H1 (cell line): ENCODE data around the gene AP1M1. TPM values are rescaled to one million over a fixed set of nuclear protein-coding genes. Genes with fewer than 3 reads are reported as not detected.

Source experiments
- RNF2 ChIP-seq: fragments of 200-900, 300-1000 bp; sonication (generic); IDR thresholded peaks from 2 replicates; pipeline ENCODE4 v1.7.1; 2016; ENCODE audit warnings: borderline replicate concordance, low read depth, mild to moderate bottlenecking, antibody characterized with exemption, low read length; ENCODE audit not compliant: poor library complexity, severe bottlenecking; ENCODE audit errors: missing control alignments
- polyA plus RNA-seq, 7 experiments: library from polyadenylated mRNA; depleted of rRNA in 3 of 7; stranded (reverse) in 5 of 7; unstranded in 2 of 7; fragments of >200 nt in 5 of 7; fragments of 200-250 nt in 2 of 7; gene quantifications; 1 replicate in 5 of 7; 2 replicates in 1 of 7; 4 replicates in 1 of 7; pipeline versions ENCODE4 v1.2.1 to v1.2.3, GENCODE V29; 2011 to 2013; ENCODE audit warnings: missing spikeins in 2 of 7, mixed read lengths in 2 of 7
- total RNA-seq: library from RNA; stranded (reverse); fragmentation: NEBNext Ultra II Directional; extraction: Animal tissue kit (Norgen Biotek cat#: 25700); gene quantifications from 2 replicates; pipeline ENCODE4 v1.2.1, GENCODE V29; 2021
- TF ChIP-seq, protein P1 (sequence below): fragments of 300-600 bp; sonication (generic); IDR thresholded peaks from 2 replicates; pipeline ENCODE4 v1.7.1; 2012; ENCODE audit warnings: low read length, moderate library complexity, mild to moderate bottlenecking, inconsistent platforms; ENCODE audit not compliant: insufficient replicate concordance

AP1M1 gene
- total and polyA plus RNA-seq, 2 of the 8 experiments (the other 6 are each of a cell fraction or from before 2014, with no cell fraction given) = 30.9 to 37.5 TPM

DNA sequence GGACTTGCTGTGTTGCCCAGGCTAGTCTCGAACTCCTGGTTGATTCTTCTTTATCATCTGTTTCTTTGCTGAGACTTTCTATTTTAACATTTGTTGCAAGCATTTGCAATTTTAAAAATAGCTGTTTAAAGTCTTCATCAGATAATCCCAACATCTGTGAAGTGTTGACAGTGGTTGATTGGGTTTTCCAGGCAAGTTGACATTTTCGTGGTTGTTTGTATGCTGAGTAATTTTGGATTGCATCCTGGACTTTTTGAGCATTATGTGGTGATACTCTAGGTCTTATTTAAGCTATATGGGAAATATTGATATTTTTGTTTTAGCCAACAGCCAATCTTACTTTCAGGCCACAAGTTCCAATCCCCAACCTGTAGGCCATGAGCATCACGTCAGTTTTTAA lies 25.1 kb downstream of the AP1M1 start (continued):
- TF ChIP-seq, protein P1, sequence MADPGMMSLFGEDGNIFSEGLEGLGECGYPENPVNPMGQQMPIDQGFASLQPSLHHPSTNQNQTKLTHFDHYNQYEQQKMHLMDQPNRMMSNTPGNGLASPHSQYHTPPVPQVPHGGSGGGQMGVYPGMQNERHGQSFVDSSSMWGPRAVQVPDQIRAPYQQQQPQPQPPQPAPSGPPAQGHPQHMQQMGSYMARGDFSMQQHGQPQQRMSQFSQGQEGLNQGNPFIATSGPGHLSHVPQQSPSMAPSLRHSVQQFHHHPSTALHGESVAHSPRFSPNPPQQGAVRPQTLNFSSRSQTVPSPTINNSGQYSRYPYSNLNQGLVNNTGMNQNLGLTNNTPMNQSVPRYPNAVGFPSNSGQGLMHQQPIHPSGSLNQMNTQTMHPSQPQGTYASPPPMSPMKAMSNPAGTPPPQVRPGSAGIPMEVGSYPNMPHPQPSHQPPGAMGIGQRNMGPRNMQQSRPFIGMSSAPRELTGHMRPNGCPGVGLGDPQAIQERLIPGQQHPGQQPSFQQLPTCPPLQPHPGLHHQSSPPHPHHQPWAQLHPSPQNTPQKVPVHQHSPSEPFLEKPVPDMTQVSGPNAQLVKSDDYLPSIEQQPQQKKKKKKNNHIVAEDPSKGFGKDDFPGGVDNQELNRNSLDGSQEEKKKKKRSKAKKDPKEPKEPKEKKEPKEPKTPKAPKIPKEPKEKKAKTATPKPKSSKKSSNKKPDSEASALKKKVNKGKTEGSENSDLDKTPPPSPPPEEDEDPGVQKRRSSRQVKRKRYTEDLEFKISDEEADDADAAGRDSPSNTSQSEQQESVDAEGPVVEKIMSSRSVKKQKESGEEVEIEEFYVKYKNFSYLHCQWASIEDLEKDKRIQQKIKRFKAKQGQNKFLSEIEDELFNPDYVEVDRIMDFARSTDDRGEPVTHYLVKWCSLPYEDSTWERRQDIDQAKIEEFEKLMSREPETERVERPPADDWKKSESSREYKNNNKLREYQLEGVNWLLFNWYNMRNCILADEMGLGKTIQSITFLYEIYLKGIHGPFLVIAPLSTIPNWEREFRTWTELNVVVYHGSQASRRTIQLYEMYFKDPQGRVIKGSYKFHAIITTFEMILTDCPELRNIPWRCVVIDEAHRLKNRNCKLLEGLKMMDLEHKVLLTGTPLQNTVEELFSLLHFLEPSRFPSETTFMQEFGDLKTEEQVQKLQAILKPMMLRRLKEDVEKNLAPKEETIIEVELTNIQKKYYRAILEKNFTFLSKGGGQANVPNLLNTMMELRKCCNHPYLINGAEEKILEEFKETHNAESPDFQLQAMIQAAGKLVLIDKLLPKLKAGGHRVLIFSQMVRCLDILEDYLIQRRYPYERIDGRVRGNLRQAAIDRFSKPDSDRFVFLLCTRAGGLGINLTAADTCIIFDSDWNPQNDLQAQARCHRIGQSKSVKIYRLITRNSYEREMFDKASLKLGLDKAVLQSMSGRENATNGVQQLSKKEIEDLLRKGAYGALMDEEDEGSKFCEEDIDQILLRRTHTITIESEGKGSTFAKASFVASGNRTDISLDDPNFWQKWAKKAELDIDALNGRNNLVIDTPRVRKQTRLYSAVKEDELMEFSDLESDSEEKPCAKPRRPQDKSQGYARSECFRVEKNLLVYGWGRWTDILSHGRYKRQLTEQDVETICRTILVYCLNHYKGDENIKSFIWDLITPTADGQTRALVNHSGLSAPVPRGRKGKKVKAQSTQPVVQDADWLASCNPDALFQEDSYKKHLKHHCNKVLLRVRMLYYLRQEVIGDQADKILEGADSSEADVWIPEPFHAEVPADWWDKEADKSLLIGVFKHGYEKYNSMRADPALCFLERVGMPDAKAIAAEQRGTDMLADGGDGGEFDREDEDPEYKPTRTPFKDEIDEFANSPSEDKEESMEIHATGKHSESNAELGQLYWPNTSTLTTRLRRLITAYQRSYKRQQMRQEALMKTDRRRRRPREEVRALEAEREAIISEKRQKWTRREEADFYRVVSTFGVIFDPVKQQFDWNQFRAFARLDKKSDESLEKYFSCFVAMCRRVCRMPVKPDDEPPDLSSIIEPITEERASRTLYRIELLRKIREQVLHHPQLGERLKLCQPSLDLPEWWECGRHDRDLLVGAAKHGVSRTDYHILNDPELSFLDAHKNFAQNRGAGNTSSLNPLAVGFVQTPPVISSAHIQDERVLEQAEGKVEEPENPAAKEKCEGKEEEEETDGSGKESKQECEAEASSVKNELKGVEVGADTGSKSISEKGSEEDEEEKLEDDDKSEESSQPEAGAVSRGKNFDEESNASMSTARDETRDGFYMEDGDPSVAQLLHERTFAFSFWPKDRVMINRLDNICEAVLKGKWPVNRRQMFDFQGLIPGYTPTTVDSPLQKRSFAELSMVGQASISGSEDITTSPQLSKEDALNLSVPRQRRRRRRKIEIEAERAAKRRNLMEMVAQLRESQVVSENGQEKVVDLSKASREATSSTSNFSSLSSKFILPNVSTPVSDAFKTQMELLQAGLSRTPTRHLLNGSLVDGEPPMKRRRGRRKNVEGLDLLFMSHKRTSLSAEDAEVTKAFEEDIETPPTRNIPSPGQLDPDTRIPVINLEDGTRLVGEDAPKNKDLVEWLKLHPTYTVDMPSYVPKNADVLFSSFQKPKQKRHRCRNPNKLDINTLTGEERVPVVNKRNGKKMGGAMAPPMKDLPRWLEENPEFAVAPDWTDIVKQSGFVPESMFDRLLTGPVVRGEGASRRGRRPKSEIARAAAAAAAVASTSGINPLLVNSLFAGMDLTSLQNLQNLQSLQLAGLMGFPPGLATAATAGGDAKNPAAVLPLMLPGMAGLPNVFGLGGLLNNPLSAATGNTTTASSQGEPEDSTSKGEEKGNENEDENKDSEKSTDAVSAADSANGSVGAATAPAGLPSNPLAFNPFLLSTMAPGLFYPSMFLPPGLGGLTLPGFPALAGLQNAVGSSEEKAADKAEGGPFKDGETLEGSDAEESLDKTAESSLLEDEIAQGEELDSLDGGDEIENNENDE = no peak
- no peak for TF ChIP-seq RNF2
